Epithelial cell of alveolus of lung (primary cell): ENCODE data around the gene GABRB2. TPM values are rescaled to one million over a fixed set of nuclear protein-coding genes. Genes with fewer than 3 reads are reported as not detected.

Source experiments
- total RNA-seq: library from RNA; depleted of rRNA; stranded (reverse); fragments of >200 nt; gene quantifications from 2 replicates; pipeline ENCODE4 v1.2.1, GENCODE V29; 2015

Gene GABRB2
- total RNA-seq = 0.65 TPM in 1 of 2 replicates, not detected in the other

DNA sequence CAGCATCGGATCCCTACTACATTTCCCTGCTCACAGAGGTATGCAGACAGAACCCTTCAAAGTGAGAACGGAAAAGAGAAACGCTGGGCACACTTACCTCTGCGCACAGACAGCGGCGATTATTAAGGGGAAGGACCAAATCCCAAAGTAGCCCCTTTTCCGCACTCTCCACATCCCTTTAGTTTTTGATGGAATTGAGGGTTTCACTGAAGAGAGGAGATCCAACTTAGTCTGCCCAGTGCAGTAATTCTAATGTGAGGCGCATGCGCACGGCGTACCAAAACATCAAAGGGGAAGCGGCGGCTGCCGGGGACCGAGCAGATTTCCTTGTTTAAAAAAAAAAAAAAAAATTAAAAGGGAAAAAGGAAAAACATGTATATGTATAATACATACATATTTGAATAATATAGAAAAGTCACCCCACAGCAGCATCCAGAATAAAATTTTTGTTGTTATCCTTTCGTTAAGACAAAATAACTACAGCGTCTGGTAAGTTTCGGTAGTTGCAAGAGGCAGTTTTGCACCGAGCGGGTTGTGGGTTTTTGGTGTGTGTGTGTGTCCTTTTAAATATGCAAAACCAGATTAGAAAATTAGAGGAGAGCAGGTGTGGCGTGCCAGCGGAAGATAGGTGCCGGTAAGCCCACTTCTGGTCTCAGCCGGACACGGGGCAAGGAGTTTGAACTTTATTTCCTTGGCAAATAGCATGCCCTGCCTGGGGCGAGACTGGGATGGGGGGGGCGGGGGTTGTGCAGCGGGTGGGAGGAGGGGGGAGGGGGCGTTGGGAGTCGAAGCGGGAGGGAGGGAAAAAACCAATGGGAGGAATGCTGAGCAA lies at the start of gene GABRB2:
GABRB2 (minus strand) TSS at position 256 of the 832 bp plus-strand sequence; CDS start at position 174, 82 bp downstream.

Other genes with a start within 250 kb of the GABRB2 start
- not detected in 2 replicates for gene GABRA6, start 139.0 kb upstream of the GABRB2 start, total RNA-seq